PC-3 (cell line): ENCODE data around the gene CTSW. TPM values are rescaled to one million over a fixed set of nuclear protein-coding genes. Genes with fewer than 3 reads are reported as not detected.

Experiments used
- ATAC-seq: fragments of 200-7000 bp; cut with Tn5 transposase; 2 replicates; pipeline ENCODE4 v1.9.1; 2020; ENCODE audit warnings: mild to moderate bottlenecking, moderate library complexity
- BruUV-seq: library from RNA; stranded (reverse); fragments of 400-500 nt; replicated peaks from 2 replicates; lab custom pipeline; 2021; lab: Mats Ljungman, UMichigan
- CTCF ChIA-PET: fragments of 300-600 bp; sonication (Branson Sonifier 250); formaldehyde crosslinking; loops from one replicate; lab custom pipeline; 2022; ENCODE audit warnings: antibody characterized with exemption; lab: Charles Lee
- POLR2A ChIA-PET: fragments of 300-600 bp; sonication (Branson Sonifier 250); formaldehyde crosslinking; loops from one replicate; lab custom pipeline; 2022; ENCODE audit warnings: antibody characterized with exemption; ENCODE audit not compliant: unreplicated experiment; lab: Charles Lee
- DNase-seq: peaks from one replicate; pipeline ENCODE4 v3.0.0-alpha.2; 2015
- H2AFZ ChIP-seq: fragments of 300-600 bp; sonication (generic); 2 replicates; pipeline ENCODE4 v1.6.0; 2016; ENCODE audit warnings: antibody characterized with exemption, low read length
- H3F3A ChIP-seq: fragments of 300-600 bp; sonication (generic); one replicate; pipeline ENCODE4 v1.6.0; 2017; ENCODE audit warnings: antibody characterized with exemption, low read length, control low read depth, mild to moderate bottlenecking; ENCODE audit not compliant: unreplicated experiment
- H3K27ac ChIP-seq: fragments of 300-600 bp; sonication (generic); 2 replicates; pipeline ENCODE4 v1.5.1; 2016; ENCODE audit warnings: mild to moderate bottlenecking, low read length
- H3K27me3 ChIP-seq: fragments of 300-600 bp; sonication (generic); 2 replicates; pipeline ENCODE4 v1.6.1; 2016; ENCODE audit warnings: low read length, mixed read lengths
- H3K36me3 ChIP-seq: fragments of 300-600 bp; sonication (generic); 2 replicates; pipeline ENCODE4 v1.6.1; 2016; ENCODE audit warnings: low read depth, mixed run types, low read length, mixed read lengths
- H3K4me1 ChIP-seq: fragments of 300-600 bp; sonication (generic); 2 replicates; pipeline ENCODE4 v1.5.1; 2016; ENCODE audit warnings: low read length; ENCODE audit not compliant: insufficient read depth
- H3K4me2 ChIP-seq: fragments of 300-600 bp; sonication (generic); 2 replicates; pipeline ENCODE4 v1.6.0; 2016; ENCODE audit warnings: low read length
- H3K4me3 ChIP-seq: fragments of 300-600 bp; sonication (generic); 2 replicates; pipeline ENCODE4 v1.5.1; 2016; ENCODE audit warnings: mild to moderate bottlenecking, low read length, mixed read lengths
- H3K79me2 ChIP-seq: fragments of 300-600 bp; sonication (generic); 2 replicates; pipeline ENCODE4 v1.6.1; 2017; ENCODE audit warnings: low read length, mixed read lengths
- H3K9ac ChIP-seq: fragments of 300-600 bp; sonication (generic); 2 replicates; pipeline ENCODE4 v1.6.0; 2016; ENCODE audit warnings: mild to moderate bottlenecking, low read length
- H3K9me2 ChIP-seq: fragments of 300-600 bp; sonication (generic); replicated peaks from 2 replicates; pipeline ENCODE4 v1.6.1; 2016; ENCODE audit warnings: mixed run types, low read length, mixed read lengths
- H3K9me3 ChIP-seq: fragments of 300-600 bp; sonication (generic); 2 replicates; pipeline ENCODE4 v1.6.1; 2016; ENCODE audit warnings: low read length, mixed read lengths
- H4K20me1 ChIP-seq: fragments of 300-600 bp; sonication (generic); 2 replicates; pipeline ENCODE4 v1.6.1; 2016; ENCODE audit warnings: low read length, mixed read lengths
- CTCF ChIP-seq: fragments of 300-600 bp; sonication (generic); conservative IDR thresholded peaks from 2 replicates; pipeline ENCODE4 v1.5.1; 2017; ENCODE audit warnings: antibody characterized with exemption, low read depth, mild to moderate bottlenecking, low read length
- EZH2 ChIP-seq: fragments of 300-600 bp; sonication (generic); IDR thresholded peaks from one replicate; pipeline ENCODE4 v1.6.1; 2017; ENCODE audit warnings: antibody characterized with exemption, mild to moderate bottlenecking, low read length; ENCODE audit not compliant: unreplicated experiment
- EZH2phosphoT487 ChIP-seq: fragments of 300-600 bp; sonication (generic); IDR thresholded peaks from 2 replicates; pipeline ENCODE4 v1.6.1; 2018; ENCODE audit warnings: mild to moderate bottlenecking, antibody characterized with exemption, low read length, borderline replicate concordance
- intact Hi-C: fragments of 100-400 bp; cut with micrococcal nuclease; formaldehyde crosslinking; loops from 2 replicates; pipeline ENCODE4 v1.9.0; 2023
- total RNA-seq: library from RNA; depleted of rRNA; stranded (reverse); fragments of >200 nt; gene quantifications from 2 replicates; pipeline ENCODE4 v1.2.3, GENCODE V29; 2014

The CTSW gene
- total RNA-seq, 1 experiment from 2014 or later = 0.11 TPM

GRCh38 chr11:65862941-65863888 lies 16.4 kb upstream of the CTSW start:
- no peak overlapping the region for H3K9ac ChIP-seq
- DNase-seq = no peak
- no peak overlapping the region for H2AFZ ChIP-seq
- no peaks in the 10 kb centered on the region for H3K9me2 ChIP-seq
- no peak for ATAC-seq
- POLR2A ChIA-PET = no interaction called here
- H3K79me2 ChIP-seq = peaks cover 25% of the 10 kb centered on the region
- peaks cover 20% of the 10 kb centered on the region; the same call in 1 of the 2 replicates for H3K36me3 ChIP-seq
- CTCF ChIA-PET = no interaction called here
- peaks cover 11% of the 10 kb centered on the region for H3F3A ChIP-seq
- no peak overlapping the region for H3K4me2 ChIP-seq
- H4K20me1 ChIP-seq = no peaks in the 10 kb centered on the region
- H3K4me3 ChIP-seq = no peak overlapping the region
- H3K4me1 ChIP-seq = peaks cover 19% of the 10 kb centered on the region
- H3K27ac ChIP-seq = no peak overlapping the region
- H3K9me3 ChIP-seq = no peaks in the 10 kb centered on the region
- BruUV-seq = no TSS peak
- H3K27me3 ChIP-seq = no peaks in the 10 kb centered on the region
- no peak for TF ChIP-seq EZH2phosphoT487
- TF ChIP-seq CTCF = no peak
- no peak for TF ChIP-seq EZH2
- intact Hi-C loops = no loop called here

GRCh38 chr11:65863889-65864705 lies 15.5 kb upstream of the CTSW start:
- Histone ChIP-seq H3K4me3 (no peak overlapping the region), H3K4me2 (no peak overlapping the region), H3K9me3 (no peaks in the 10 kb centered on the region), H2AFZ (no peak overlapping the region), H3K36me3 (peaks cover 20% of the 10 kb centered on the region; the same call in 1 of the 2 replicates), H3F3A (peaks cover 5% of the 10 kb centered on the region), H3K27ac (no peak overlapping the region), H3K79me2 (peaks cover 25% of the 10 kb centered on the region), H3K9ac (no peak overlapping the region), H3K4me1 (peaks cover 16% of the 10 kb centered on the region), H4K20me1 (no peaks in the 10 kb centered on the region), H3K27me3 (no peaks in the 10 kb centered on the region), H3K9me2 (no peaks in the 10 kb centered on the region)
- POLR2A ChIA-PET = no interaction called here
- DNase-seq (no peak), ATAC-seq (no peak)
- intact Hi-C loops = no loop called here
- no peak for TF ChIP-seq EZH2
- no peak for TF ChIP-seq CTCF
- TF ChIP-seq EZH2phosphoT487 = no peak
- no TSS peak for BruUV-seq
- CTCF ChIA-PET = no interaction called here
